Measurements from ENCODE around the gene GID8. TPM values are rescaled to one million over a fixed set of nuclear protein-coding genes. Genes with fewer than 3 reads are reported as not detected.
A peak's percentile ranks its signal among the peaks of the same experiment; 100 is the strongest.

GID8 gene
- total and polyA plus RNA-seq, 2 of the 13 experiments (the other 11 are each of a cell fraction or from before 2014, with no cell fraction given), result 39.6 to 59.8 TPM

GRCh38 chr20:62937268-62938104 is 461 bp upstream of the GID8 start (continued):
- TF ChIP-seq CEBPZ (IDR thresholded peaks at IDR 0.05; ENCODE audit: low read length) (no peak), SMYD3 (CRISPR knock-in tag; IDR thresholded peaks at IDR 0.05) (peak; percentile 18; the same call in 1 of the 2 replicates), RFXAP (CRISPR knock-in tag; IDR thresholded peaks at IDR 0.05; ENCODE audit: borderline replicate concordance) (peak; percentile 84; the same call in 1 of the 2 replicates), SIN3A (IDR thresholded peaks at IDR 0.05; ENCODE audit: borderline replicate concordance, low read depth, low read length) (peak; percentile 98), NFAT5 (CRISPR knock-in tag; IDR thresholded peaks at IDR 0.05) (peak; percentile 97), ADNP (CRISPR knock-in tag; IDR thresholded peaks at IDR 0.05) (no peak), ERF (CRISPR knock-in tag; IDR thresholded peaks at IDR 0.05) (peak; percentile 93), ZBTB34 (CRISPR knock-in tag; IDR thresholded peaks at IDR 0.05) (peak; percentile 74; the same call in 1 of the 2 replicates), CREB1 (IDR thresholded peaks at IDR 0.05) (peak; percentile 69; the same call in 1 of the 2 replicates), CREB1 (CRISPR knock-in tag; IDR thresholded peaks at IDR 0.05) (peak; percentile 84), PBX2 (CRISPR knock-in tag; IDR thresholded peaks at IDR 0.05) (no peak), ZNF841 (CRISPR knock-in tag; IDR thresholded peaks at IDR 0.05; ENCODE audit: borderline replicate concordance) (peak; percentile 76; the same call in 1 of the 2 replicates), ZNF501 (CRISPR knock-in tag; IDR thresholded peaks at IDR 0.05) (peak; percentile 89), IKZF4 (CRISPR knock-in tag; IDR thresholded peaks at IDR 0.05; ENCODE audit: borderline replicate concordance, low read depth, not compliant biosample characterization) (peak; percentile 19), CREB3 (CRISPR knock-in tag; IDR thresholded peaks at IDR 0.05) (no peak; the same call in 1 of the 2 replicates), ZNF703 (CRISPR knock-in tag; IDR thresholded peaks at IDR 0.05; ENCODE audit: borderline replicate concordance) (peak; percentile 91; the same call in 1 of the 2 replicates)
